Subcutaneous adipose tissue (tissue), 4 donors: Measurements from ENCODE around the gene IGF1R. TPM values are rescaled to one million over a fixed set of nuclear protein-coding genes. Genes with fewer than 3 reads are reported as not detected.

ENCODE experiments used
- total RNA-seq, 4 donors: library from RNA; depleted of rRNA; stranded (reverse); fragments of >200 nt; gene quantifications; one replicate each; pipeline ENCODE4 v1.1.0, GENCODE V29; 2016
- TF ChIP-seq, protein P1 (sequence below): fragments of 450-650 bp; IDR thresholded peaks from one replicate; pipeline ENCODE4 v1.5.1; 2016; ENCODE audit warnings: low read depth, mild to moderate bottlenecking, control low read depth, antibody characterized with exemption, moderate library complexity

IGF1R gene
- total RNA-seq, 4 donors from 2014 or later: 27.4 to 53.7 (median 49.7) TPM

DNA sequence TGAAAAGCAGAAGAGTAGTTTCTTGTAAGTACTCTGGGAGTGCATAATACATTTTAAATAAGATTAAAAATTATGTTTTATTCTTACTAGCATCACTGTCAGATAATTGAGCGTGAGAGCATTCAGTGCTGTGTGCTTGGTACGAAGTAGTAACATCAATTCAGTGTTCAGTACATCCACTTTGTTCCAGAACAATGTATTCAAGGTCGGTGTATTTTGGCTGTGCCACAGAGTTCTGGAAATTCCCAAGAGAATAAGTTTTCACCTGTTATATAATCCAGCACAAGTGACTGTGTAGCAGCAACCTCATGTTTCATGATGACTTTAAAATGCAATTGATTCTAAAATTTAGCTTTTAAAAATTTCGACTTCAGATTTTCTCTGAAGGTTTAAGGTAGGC lies 130.6 kb downstream of the IGF1R start:
- TF ChIP-seq, protein P1, sequence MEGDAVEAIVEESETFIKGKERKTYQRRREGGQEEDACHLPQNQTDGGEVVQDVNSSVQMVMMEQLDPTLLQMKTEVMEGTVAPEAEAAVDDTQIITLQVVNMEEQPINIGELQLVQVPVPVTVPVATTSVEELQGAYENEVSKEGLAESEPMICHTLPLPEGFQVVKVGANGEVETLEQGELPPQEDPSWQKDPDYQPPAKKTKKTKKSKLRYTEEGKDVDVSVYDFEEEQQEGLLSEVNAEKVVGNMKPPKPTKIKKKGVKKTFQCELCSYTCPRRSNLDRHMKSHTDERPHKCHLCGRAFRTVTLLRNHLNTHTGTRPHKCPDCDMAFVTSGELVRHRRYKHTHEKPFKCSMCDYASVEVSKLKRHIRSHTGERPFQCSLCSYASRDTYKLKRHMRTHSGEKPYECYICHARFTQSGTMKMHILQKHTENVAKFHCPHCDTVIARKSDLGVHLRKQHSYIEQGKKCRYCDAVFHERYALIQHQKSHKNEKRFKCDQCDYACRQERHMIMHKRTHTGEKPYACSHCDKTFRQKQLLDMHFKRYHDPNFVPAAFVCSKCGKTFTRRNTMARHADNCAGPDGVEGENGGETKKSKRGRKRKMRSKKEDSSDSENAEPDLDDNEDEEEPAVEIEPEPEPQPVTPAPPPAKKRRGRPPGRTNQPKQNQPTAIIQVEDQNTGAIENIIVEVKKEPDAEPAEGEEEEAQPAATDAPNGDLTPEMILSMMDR: no peak

DNA sequence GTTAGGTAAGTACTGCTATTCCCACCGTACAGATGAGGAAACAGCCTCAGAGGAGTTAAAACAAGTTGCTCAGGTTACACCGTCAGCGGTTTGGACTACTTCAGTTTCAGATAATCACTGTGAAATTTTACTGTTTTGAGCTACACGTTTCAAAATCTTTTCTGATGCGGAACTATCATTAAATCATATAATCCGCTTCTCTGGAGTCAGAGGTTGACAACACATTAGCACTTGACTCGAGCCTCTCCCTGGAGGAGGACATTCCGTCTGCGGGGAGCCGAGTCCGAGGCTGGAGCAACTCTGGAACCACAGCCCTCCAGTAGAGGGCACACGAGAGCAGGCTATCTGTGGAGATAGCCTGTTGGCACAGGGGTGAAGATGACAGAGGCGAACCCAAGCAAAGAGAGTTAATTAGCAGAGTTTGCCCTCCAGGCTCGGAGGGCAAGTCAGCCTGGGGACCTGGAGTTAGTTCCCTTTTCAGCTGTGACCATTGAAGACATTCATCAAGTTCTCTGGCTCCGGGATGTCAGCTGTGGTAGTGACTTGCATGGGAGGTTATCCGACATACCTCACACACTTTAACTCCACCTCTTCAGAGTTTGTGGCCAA lies 131.2 kb downstream of the IGF1R start:
- TF ChIP-seq, protein P1: no peak

DNA sequence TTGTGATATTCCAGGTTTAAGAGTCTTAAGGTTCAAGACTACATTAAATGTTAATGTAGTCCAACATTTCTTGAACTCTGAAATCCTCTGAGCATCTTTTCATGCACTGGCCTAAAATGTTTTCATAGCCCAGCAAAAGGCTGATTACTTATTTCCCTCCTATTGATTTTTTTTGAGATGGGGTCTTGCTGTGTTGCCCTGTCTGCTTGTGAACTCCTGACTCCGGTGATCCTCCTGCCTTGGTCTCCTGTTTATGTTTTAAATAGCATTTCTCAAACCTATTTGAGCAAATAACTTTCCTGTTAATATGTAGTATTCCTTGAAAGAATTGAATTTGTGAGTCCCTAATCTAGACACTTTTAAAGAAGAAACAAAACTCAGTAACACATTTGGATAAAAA lies 133.5 kb downstream of the IGF1R start:
- TF ChIP-seq, protein P1: no peak

GRCh38 chr15:98782801-98783200 lies 134.5 kb downstream of the IGF1R start:
- TF ChIP-seq, protein P1: no peak

DNA sequence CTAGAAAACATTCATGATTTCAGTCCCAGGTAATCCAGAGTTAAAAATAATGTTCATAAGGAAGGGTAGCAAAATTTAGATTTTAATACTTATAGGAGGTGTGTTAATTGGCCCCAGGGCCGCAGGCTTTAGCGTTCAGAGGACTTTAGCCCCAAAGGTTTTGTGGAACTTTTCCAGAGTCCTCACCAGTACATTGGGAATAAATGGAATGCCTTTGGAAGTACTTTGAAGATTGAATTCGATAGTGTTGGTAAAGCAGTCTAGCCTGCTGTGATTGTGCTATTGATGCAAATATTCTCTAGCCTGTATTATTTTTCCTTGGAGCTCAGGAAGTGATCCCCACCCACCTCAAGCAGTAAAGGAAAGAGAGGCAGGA lies 137.1 kb downstream of the IGF1R start:
- TF ChIP-seq, protein P1: no peak

GRCh38 chr15:98785807-98786621 lies 137.7 kb downstream of the IGF1R start:
- TF ChIP-seq, protein P1: no peak

GRCh38 chr15:98786717-98787116 lies 138.4 kb downstream of the IGF1R start:
- TF ChIP-seq, protein P1: no peak
